GM12801 (cell line): ENCODE data around the gene SYT12.

Source experiments
- TF ChIP-seq, protein P1 (sequence below): IDR thresholded peaks from one replicate; pipeline ENCODE4 v1.5.1; 2011; ENCODE audit warnings: control low read depth; ENCODE audit not compliant: insufficient read length; ENCODE audit errors: extremely low read depth

Gene SYT12

GRCh38 chr11:67062526-67063373 is 39.8 kb downstream of the SYT12 start:
- TF ChIP-seq, protein P1, sequence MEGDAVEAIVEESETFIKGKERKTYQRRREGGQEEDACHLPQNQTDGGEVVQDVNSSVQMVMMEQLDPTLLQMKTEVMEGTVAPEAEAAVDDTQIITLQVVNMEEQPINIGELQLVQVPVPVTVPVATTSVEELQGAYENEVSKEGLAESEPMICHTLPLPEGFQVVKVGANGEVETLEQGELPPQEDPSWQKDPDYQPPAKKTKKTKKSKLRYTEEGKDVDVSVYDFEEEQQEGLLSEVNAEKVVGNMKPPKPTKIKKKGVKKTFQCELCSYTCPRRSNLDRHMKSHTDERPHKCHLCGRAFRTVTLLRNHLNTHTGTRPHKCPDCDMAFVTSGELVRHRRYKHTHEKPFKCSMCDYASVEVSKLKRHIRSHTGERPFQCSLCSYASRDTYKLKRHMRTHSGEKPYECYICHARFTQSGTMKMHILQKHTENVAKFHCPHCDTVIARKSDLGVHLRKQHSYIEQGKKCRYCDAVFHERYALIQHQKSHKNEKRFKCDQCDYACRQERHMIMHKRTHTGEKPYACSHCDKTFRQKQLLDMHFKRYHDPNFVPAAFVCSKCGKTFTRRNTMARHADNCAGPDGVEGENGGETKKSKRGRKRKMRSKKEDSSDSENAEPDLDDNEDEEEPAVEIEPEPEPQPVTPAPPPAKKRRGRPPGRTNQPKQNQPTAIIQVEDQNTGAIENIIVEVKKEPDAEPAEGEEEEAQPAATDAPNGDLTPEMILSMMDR: no peak

- TF ChIP-seq, protein P1: no peak
Observed at GRCh38 chr11:67066333-67066709, 43.4 kb downstream of the SYT12 start.

- TF ChIP-seq, protein P1: no peak
Observed at GRCh38 chr11:67071420-67072284, 48.7 kb downstream of the SYT12 start.

GRCh38 chr11:67072295-67072694 is 49.4 kb downstream of the SYT12 start:
- TF ChIP-seq, protein P1: no peak

- TF ChIP-seq, protein P1: no peak
Observed at GRCh38 chr11:67073908-67074307, 51.0 kb downstream of the SYT12 start.

GRCh38 chr11:67076202-67076601 is 53.3 kb downstream of the SYT12 start:
- TF ChIP-seq, protein P1: no peak

- TF ChIP-seq, protein P1: no peak
Observed at GRCh38 chr11:67079065-67079705, 56.3 kb downstream of the SYT12 start.
